Ovary (tissue), 3 donors: Measurements from ENCODE around the gene MMP10.

Experiments
- CTCF ChIP-seq, 3 donors: fragments of 450-650 bp in 2 of 3; fragments of 200-600 bp in 1 of 3; IDR thresholded peaks; one replicate each; pipeline versions ENCODE4 v1.5.1 to v1.8.0; 2016 to 2022; ENCODE audit warnings: antibody characterized with exemption in 3 of 3, mild to moderate bottlenecking in 1 of 3
- POLR2A ChIP-seq: fragments of 450-650 bp; IDR thresholded peaks from one replicate; pipeline ENCODE4 v1.6.1; 2017; ENCODE audit warnings: antibody characterized with exemption, mild to moderate bottlenecking, moderate library complexity
- donor health status: DM: no; HTN: no; CAD: no.

GRCh38 chr11:102807921-102808320 lies 27.5 kb upstream of the MMP10 start:
- TF ChIP-seq CTCF (IDR thresholded peaks at IDR 0.05) (no peak), POLR2A (no peak)
